ENCODE results near the gene SDK1. TPM values are rescaled to one million over a fixed set of nuclear protein-coding genes. Genes with fewer than 3 reads are reported as not detected.

SDK1 gene
- total and polyA plus RNA-seq, 10 of the 15 experiments (the other 5 are each of a cell fraction or from before 2014, with no cell fraction given): 0.14 to 0.33 TPM; not detected in 8

DNA sequence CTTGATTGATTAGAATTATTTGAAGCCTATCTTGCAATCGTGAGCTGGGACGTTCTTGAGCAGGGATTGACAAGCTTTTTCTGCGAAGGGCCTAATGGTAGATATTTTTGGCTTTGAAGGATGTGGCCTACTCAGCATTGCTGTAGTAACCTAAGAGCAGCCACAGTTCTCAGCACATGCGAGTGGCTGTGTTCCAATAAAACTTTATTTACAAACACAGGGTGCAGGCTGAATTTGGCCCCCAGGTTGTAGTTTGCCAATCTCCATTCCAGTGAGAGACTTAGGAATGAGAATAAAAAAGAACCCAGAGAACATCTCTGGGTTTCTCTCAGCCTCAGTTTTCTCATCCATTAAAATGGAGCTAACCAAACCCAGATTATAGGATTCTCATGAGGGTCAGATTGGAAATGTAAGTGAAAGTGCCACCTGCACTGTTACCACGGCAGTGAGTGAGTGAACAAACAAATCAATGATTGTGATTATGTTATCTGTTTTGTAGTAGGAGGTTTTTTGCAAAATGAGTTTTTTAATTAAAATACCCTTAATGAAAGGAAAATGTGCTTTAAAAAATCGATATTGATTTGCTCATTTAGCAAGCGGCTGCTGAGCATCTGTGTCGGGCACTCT lies 664.0 kb downstream of the SDK1 start:
- Histone ChIP-seq H3K27me3 (replicated peaks in 1 of 2; ENCODE audit: control insufficient read depth in 2 of 2, insufficient read depth in 2 of 2, low read length in 1 of 2) (no peaks in the 10 kb centered on the region), H4K20me1 (ENCODE audit: control insufficient read depth, insufficient read depth) (no peaks in the 10 kb centered on the region), H3K4me3 (no peak overlapping the region), H3K4me1 (ENCODE audit: control insufficient read depth, insufficient read depth, low read length) (no peaks in the 10 kb centered on the region), H3K36me3 (ENCODE audit: control insufficient read depth in 2 of 2, insufficient read depth in 2 of 2, low read length in 1 of 2) (no peaks in the 10 kb centered on the region), H3K9me3 (replicated peaks; ENCODE audit: control insufficient read depth, insufficient read depth, low read length) (peaks cover 2% of the 10 kb centered on the region; the same call in 1 of the 3 replicates), H3K4me2 (ENCODE audit: control insufficient read depth, insufficient read depth) (no peak overlapping the region), H2AFZ (ENCODE audit: control insufficient read depth, low read depth, low read length) (no peak overlapping the region), H3K27ac (ENCODE audit: control insufficient read depth, insufficient read depth) (no peak overlapping the region), H3K9ac (ENCODE audit: control insufficient read depth, insufficient read depth, low read length) (no peak overlapping the region), H3K79me2 (ENCODE audit: control insufficient read depth, insufficient read depth, low read length) (no peaks in the 10 kb centered on the region)
- FAIRE-seq (no peak), ATAC-seq (no peak), DNase-seq (ENCODE audit: low read depth, low spot score) (no peak)
- WGBS (ENCODE audit: insufficient coverage, insufficient replicate concordance, low lambda C conversion rate, missing lambda C conversion rate): 44% methylated on average over 8 of the region's 8 CpGs
- in situ Hi-C loops (cut with MboI): no loop called here
- intact Hi-C loops (cut with micrococcal nuclease; ENCODE audit: unreplicated experiment): no loop called here
- ChIA-PET RAD21 (ENCODE audit: unreplicated experiment) (no interaction called here), CTCF (no interaction called here), POLR2A (no interaction called here), SMC1A (ENCODE audit: uncharacterized antibody, unreplicated experiment) (no interaction called here)
- no TSS peak for BruUV-seq (replicated peaks)
- TF ChIP-seq CHD1 (IDR thresholded peaks at IDR 0.05; ENCODE audit: low read depth, low read length) (no peak), TCF3 (IDR thresholded peaks at IDR 0.05; ENCODE audit: borderline replicate concordance, insufficient read depth, low read depth, low read length) (no peak), RB1 (IDR thresholded peaks at IDR 0.05; ENCODE audit: borderline replicate concordance) (no peak), BCL11A (IDR thresholded peaks at IDR 0.05; ENCODE audit: low read depth, low read length) (no peak), RAD51 (IDR thresholded peaks at IDR 0.05) (no peak), BRCA1 (IDR thresholded peaks at IDR 0.05; ENCODE audit: low read depth, low read length) (no peak), NBN (IDR thresholded peaks at IDR 0.05) (no peak), TBL1XR1 (IDR thresholded peaks at IDR 0.05; ENCODE audit: low read depth, low read length) (no peak), ETV6 (conservative IDR thresholded peaks at IDR 0.05 in 1 of 2, IDR thresholded peaks at IDR 0.05 in 1 of 2; ENCODE audit: borderline replicate concordance in 1 of 2, low read depth in 1 of 2) (no peak), MTA2 (IDR thresholded peaks at IDR 0.05; ENCODE audit: low read depth) (no peak), TCF12 (IDR thresholded peaks at IDR 0.05; ENCODE audit: low read depth, low read length) (no peak), SMAD5 (IDR thresholded peaks at IDR 0.05; ENCODE audit: low read depth) (no peak), ZNF622 (IDR thresholded peaks at IDR 0.05) (no peak), MYC (IDR thresholded peaks at IDR 0.05; ENCODE audit: insufficient read depth, insufficient read length, insufficient replicate concordance, low read length, severe bottlenecking) (no peak)
- TF ChIP-seq, protein P1, sequence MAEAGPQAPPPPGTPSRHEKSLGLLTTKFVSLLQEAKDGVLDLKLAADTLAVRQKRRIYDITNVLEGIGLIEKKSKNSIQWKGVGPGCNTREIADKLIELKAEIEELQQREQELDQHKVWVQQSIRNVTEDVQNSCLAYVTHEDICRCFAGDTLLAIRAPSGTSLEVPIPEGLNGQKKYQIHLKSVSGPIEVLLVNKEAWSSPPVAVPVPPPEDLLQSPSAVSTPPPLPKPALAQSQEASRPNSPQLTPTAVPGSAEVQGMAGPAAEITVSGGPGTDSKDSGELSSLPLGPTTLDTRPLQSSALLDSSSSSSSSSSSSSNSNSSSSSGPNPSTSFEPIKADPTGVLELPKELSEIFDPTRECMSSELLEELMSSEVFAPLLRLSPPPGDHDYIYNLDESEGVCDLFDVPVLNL (IDR thresholded peaks at IDR 0.05; ENCODE audit: low read depth, low read length): no peak

Measured in GM12878 (cell line).